Measurements from ENCODE around the gene BHLHE23. TPM values are rescaled to one million over a fixed set of nuclear protein-coding genes. Genes with fewer than 3 reads are reported as not detected.

BHLHE23 gene
- total RNA-seq, 1 donor: not detected

Other genes starting within 250 kb of the BHLHE23 start
- gene MRGBP, start 210.5 kb downstream of the BHLHE23 start, total RNA-seq: 10.3 TPM
- 51.5 TPM for gene OGFR, start 202.1 kb downstream of the BHLHE23 start, total RNA-seq
- gene COL9A3, start 189.9 kb downstream of the BHLHE23 start, total RNA-seq: not detected
- gene TCFL5, start 145.1 kb downstream of the BHLHE23 start, total RNA-seq: 3.8 TPM
- gene DIDO1, start 80.5 kb downstream of the BHLHE23 start, total RNA-seq: 55.1 TPM
- gene GID8, start 68.8 kb downstream of the BHLHE23 start, total RNA-seq: 31.9 TPM
- gene SLC17A9, start 54.3 kb downstream of the BHLHE23 start, total RNA-seq: 2.0 TPM
- 34.0 TPM for gene YTHDF1, start 209.2 kb upstream of the BHLHE23 start, total RNA-seq
- gene BIRC7, start 228.9 kb upstream of the BHLHE23 start, total RNA-seq: 0.21 TPM
- gene NKAIN4, start 247.5 kb upstream of the BHLHE23 start, total RNA-seq: not detected